Dermis blood vessel endothelial cell (primary cell): Measurements from ENCODE around the gene OTUD6A. TPM values are rescaled to one million over a fixed set of nuclear protein-coding genes. Genes with fewer than 3 reads are reported as not detected.

ENCODE experiments used
- DNase-seq: peaks from one replicate; pipeline ENCODE4 v3.0.0; 2010
- total RNA-seq: library from RNA; depleted of rRNA; stranded (reverse); fragments of >200 nt; gene quantifications from 2 replicates; pipeline ENCODE4 v1.2.3, GENCODE V29; 2014

OTUD6A gene
- total RNA-seq: not detected in 2 replicates

- no peak for DNase-seq
These were observed at the start of gene OTUD6A for GRCh38 chrX:70062076-70062475. OTUD6A (plus strand) TSS chrX:70062457; CDS start chrX:70062525, 68 bp downstream.

- DNase-seq: no peak
These were observed 49.5 kb upstream of the OTUD6A start for GRCh38 chrX:70012756-70013155.

- DNase-seq: no peak
These were observed 48.5 kb upstream of the OTUD6A start for GRCh38 chrX:70013466-70014381.

GRCh38 chrX:70016513-70016912 lies 45.7 kb upstream of the OTUD6A start:
- no peak for DNase-seq

- no peak for DNase-seq
These were observed 39.6 kb upstream of the OTUD6A start for GRCh38 chrX:70022616-70023015.

GRCh38 chrX:70025464-70025863 lies 36.8 kb upstream of the OTUD6A start:
- DNase-seq: peak; percentile 58

GRCh38 chrX:70026112-70026850 lies 36.0 kb upstream of the OTUD6A start:
- DNase-seq: peak; percentile 57

- DNase-seq: peak; percentile 70
These were observed 35.4 kb upstream of the OTUD6A start for GRCh38 chrX:70026851-70027200.

GRCh38 chrX:70029863-70030262 lies 32.4 kb upstream of the OTUD6A start:
- no peak for DNase-seq

- DNase-seq: peak; percentile 72
These were observed 31.9 kb upstream of the OTUD6A start for GRCh38 chrX:70030301-70030767.

GRCh38 chrX:70032792-70033191 lies 29.5 kb upstream of the OTUD6A start:
- peak; percentile 18 for DNase-seq

GRCh38 chrX:70033348-70034051 lies 28.8 kb upstream of the OTUD6A start:
- peak; percentile 73 for DNase-seq

GRCh38 chrX:70034646-70035045 lies 27.6 kb upstream of the OTUD6A start:
- no peak for DNase-seq

GRCh38 chrX:70038515-70038914 lies 23.7 kb upstream of the OTUD6A start:
- no peak for DNase-seq

GRCh38 chrX:70038951-70039350 lies 23.3 kb upstream of the OTUD6A start:
- peak; percentile 31 for DNase-seq

GRCh38 chrX:70039758-70040157 lies 22.5 kb upstream of the OTUD6A start:
- DNase-seq: peak; percentile 24

- DNase-seq: no peak
These were observed 20.3 kb upstream of the OTUD6A start for GRCh38 chrX:70041993-70042392.

GRCh38 chrX:70042399-70043371 lies 19.6 kb upstream of the OTUD6A start:
- peak; percentile 9 for DNase-seq

- DNase-seq: no peak
These were observed 18.6 kb upstream of the OTUD6A start for GRCh38 chrX:70043685-70044084.

GRCh38 chrX:70044541-70045245 lies 17.6 kb upstream of the OTUD6A start:
- peak; percentile 27 for DNase-seq

GRCh38 chrX:70046978-70047377 lies 15.3 kb upstream of the OTUD6A start:
- DNase-seq: peak; percentile 60
